NCI-H2227 (cell line): Measurements from ENCODE around the gene WARS2.

ENCODE experiments used
- DNase-seq: peaks from one replicate; lab custom pipeline; 2025; ENCODE audit not compliant: unreplicated experiment; lab: John Stamatoyannopoulos, UW

WARS2 gene

GRCh38 chr1:118985640-118986554 lies 154.6 kb downstream of the WARS2 start:
- DNase-seq = no peak

- no peak for DNase-seq
Measured at GRCh38 chr1:118984722-118985639, 155.5 kb downstream of the WARS2 start.

GRCh38 chr1:118984086-118984721 lies 156.2 kb downstream of the WARS2 start:
- no peak for DNase-seq

DNA sequence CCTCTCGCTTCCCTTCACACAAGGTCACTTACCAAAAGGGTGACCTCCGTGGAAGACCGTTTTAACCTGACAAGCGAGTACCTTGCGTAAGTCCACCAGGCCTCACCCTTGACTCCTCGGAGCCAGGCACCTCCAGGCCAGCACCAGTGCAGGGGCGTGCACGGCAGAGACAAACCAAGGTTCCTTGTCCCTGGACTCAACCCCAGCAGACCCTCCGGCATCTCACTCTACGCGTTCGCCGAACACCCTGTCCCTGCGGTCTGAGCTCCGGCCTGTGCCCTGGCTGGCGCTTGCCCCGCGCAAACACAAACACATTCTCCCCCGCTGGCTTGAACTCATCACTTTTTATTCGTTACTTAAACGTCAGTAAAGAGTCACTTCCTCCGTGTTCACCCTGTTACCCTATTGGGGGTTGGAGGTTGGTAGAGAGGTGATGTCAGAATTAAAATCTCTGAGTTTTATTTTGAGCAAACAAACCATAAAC lies 156.9 kb downstream of the WARS2 start:
- DNase-seq = no peak

- no peak for DNase-seq
Measured at GRCh38 chr1:118982821-118983557, 157.5 kb downstream of the WARS2 start.

GRCh38 chr1:118982266-118982665 lies 158.2 kb downstream of the WARS2 start:
- no peak for DNase-seq

DNA sequence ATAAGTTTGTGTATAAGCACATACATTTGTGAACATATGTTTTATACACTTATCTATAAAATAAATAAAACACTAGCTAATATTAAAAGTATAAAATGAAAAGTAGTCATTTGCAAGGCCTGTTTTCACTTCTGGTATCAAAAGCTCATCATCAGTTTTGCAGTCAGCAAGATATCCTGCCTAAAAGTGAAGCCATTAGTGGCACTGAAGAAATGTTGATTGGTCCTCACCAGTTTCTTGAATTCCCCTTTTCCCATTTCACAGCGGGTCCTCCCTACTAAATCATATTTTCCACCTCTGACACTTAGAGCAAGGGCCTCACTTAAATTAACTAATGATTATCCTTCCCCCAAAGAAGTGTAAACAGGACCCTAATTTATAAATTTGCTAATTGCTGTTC lies 159.0 kb downstream of the WARS2 start:
- no peak for DNase-seq
